ENCODE measurements around the gene DTD1. TPM values are rescaled to one million over a fixed set of nuclear protein-coding genes. Genes with fewer than 3 reads are reported as not detected.

DTD1 gene, protein sequence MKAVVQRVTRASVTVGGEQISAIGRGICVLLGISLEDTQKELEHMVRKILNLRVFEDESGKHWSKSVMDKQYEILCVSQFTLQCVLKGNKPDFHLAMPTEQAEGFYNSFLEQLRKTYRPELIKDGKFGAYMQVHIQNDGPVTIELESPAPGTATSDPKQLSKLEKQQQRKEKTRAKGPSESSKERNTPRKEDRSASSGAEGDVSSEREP
- 79.5 to 86.5 TPM (median 80.3 TPM) in 5 replicates for total RNA-seq (2022; extraction: Qiagen RNA extraction)

DNA sequence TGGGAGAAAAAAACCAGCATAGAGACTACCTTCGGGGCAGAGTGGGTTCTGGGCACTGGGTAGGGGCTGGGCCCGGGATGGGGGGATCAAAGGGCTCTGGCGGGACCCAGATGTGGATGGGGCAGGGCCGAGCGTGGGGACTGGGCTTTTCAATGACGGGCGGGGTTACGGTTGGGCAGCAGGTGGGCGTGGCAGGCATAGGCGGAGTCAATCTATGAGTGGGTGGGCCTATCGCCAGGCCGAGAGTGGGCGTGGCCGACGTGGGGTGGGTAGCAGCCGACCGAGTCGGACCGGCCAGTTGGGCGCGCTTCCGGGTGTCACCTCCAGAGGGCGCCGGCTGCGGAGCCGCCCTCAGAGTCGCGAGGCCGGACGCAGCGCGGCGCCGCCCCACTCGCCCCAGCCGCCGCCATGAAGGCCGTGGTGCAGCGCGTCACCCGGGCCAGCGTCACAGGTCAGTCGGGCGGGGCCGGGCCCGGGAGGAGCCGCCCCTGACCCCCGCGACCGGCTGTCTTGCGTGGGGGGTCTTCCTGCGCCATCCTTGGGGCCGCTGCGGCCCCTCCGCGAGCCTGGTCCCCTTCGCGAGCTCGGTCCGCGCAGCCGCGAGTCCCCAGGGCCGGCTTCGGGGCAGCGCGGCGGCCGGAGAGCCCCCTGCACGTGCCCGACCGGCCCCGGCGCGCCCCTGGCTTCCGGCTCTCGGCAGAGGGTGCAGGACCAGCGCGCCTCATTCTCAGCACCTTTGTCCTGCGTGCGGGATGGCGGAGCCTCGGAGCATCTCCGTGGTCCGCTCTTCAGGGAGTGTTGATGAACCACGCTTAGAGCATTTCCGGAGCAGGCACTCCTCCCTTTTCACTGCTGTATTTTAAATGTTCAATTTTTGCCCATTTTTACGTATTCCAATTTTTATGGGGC lies at the start of gene DTD1:
TSS of gene DTD1 (plus strand) at position 390 of the 909 bp plus-strand sequence. CDS start at position 409, 19 bp downstream.

GRCh38 chr20:18566892-18567738 lies 20.7 kb upstream of the DTD1 start, which contains the start of gene SMIM26:
Gene SMIM26, plus strand, starts transcription at chr20:18567432. Its CDS starts 47 bp downstream, at chr20:18567479.

DNA sequence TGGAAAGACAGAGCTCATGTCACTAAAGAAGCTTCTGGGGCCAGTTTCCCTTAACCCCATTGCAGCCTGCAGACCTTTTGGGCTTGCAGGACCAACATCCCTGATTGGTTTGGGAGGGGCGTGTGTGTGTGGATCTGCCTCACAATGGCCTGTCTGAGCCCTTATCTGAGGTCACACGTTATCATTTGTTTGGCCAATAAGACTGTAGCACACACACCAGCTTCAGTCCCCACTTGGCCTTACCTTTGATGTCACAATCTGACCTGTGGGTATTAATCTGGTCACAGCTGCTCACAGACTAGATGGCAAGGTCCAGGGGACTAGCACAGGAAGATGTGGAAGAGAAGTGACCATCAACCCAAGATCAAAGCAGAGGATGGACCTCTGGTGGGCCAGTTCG lies 225.6 kb downstream of the DTD1 start, which contains the start of gene SCP2D1:
TSS of gene SCP2D1 (plus strand) at position 301 of the 400 bp plus-strand sequence. CDS start at position 334, 33 bp downstream.

Other genes starting within 250 kb of the DTD1 start
- gene DZANK1, start 121.0 kb upstream of the DTD1 start, total RNA-seq (2022; extraction: Qiagen RNA extraction): 2.4 to 3.1 TPM (median 2.9 TPM) in 5 replicates
- gene POLR3F, start 120.7 kb upstream of the DTD1 start, total RNA-seq (2022; extraction: Qiagen RNA extraction): 14.6 to 23.3 TPM (median 15.3 TPM) in 5 replicates
- gene RBBP9, start 90.8 kb upstream of the DTD1 start, total RNA-seq (2022; extraction: Qiagen RNA extraction): 12.5 to 16.1 TPM (median 13.7 TPM) in 5 replicates
- gene SEC23B, start 80.1 kb upstream of the DTD1 start, total RNA-seq (2022; extraction: Qiagen RNA extraction): 52.6 to 60.9 TPM (median 55.9 TPM) in 5 replicates
- gene SMIM26, start 20.6 kb upstream of the DTD1 start, total RNA-seq (2022; extraction: Qiagen RNA extraction): 115 to 163 TPM (median 128 TPM) in 5 replicates
- gene SCP2D1, start 225.7 kb downstream of the DTD1 start, total RNA-seq (2022; extraction: Qiagen RNA extraction): not detected in 5 replicates

Data from A549 treated with Mapracorat at 1 μM for 4 hours (cell line).